GM23338 (cell line): ENCODE measurements around the gene SERTAD3. TPM values are rescaled to one million over a fixed set of nuclear protein-coding genes. Genes with fewer than 3 reads are reported as not detected.

Source experiments
- ATAC-seq: fragments of 200-7000 bp; cut with Tn5 transposase; 3 replicates; pipeline ENCODE4 v1.9.1; 2020
- DNase-seq: peaks from one replicate; pipeline ENCODE4 v3.0.0-alpha.2; 2015; ENCODE audit warnings: low spot score
- H2AFZ ChIP-seq: fragments of 200-600 bp; sonication (generic); 2 replicates; pipeline ENCODE4 v1.8.0; 2016; ENCODE audit warnings: antibody characterized with exemption, mild to moderate bottlenecking, moderate library complexity
- H3F3A ChIP-seq: fragments of 200-600 bp; sonication (generic); replicated peaks from 2 replicates; pipeline ENCODE4 v1.8.0; 2017; ENCODE audit warnings: antibody characterized with exemption, mixed run types, low read depth
- H3K27ac ChIP-seq: fragments of 200-600 bp; sonication (generic); 2 replicates; pipeline ENCODE4 v1.6.1; 2016; ENCODE audit warnings: low read depth
- H3K27me3 ChIP-seq: fragments of 200-600 bp; sonication (generic); 2 replicates; pipeline ENCODE4 v1.8.0; 2016; ENCODE audit warnings: mild to moderate bottlenecking, mixed run types, moderate library complexity; ENCODE audit not compliant: insufficient read depth
- H3K36me3 ChIP-seq: fragments of 200-600 bp; sonication (generic); 2 replicates; pipeline ENCODE4 v1.8.0; 2016; ENCODE audit warnings: mild to moderate bottlenecking; ENCODE audit not compliant: insufficient read depth
- H3K4me1 ChIP-seq: fragments of 200-600 bp; sonication (generic); 2 replicates; pipeline ENCODE4 v1.8.0; 2016; ENCODE audit warnings: mild to moderate bottlenecking, moderate library complexity; ENCODE audit not compliant: insufficient read depth
- H3K4me2 ChIP-seq: fragments of 200-600 bp; sonication (generic); 2 replicates; pipeline ENCODE4 v1.7.1; 2017; ENCODE audit warnings: mixed run types
- H3K4me3 ChIP-seq: fragments of 200-600 bp; sonication (generic); 2 replicates; pipeline ENCODE4 v1.6.1; 2016; ENCODE audit warnings: mixed run types
- H3K79me2 ChIP-seq: fragments of 200-600 bp; sonication (generic); replicated peaks from 2 replicates; pipeline ENCODE4 v1.8.0; 2017; ENCODE audit warnings: mild to moderate bottlenecking; ENCODE audit not compliant: insufficient read depth
- H3K9me2 ChIP-seq: fragments of 200-600 bp; sonication (generic); 2 replicates; pipeline ENCODE4 v1.8.0; 2017; ENCODE audit not compliant: insufficient read depth
- H4K20me1 ChIP-seq: fragments of 200-600 bp; sonication (generic); replicated peaks from 2 replicates; pipeline ENCODE4 v1.8.0; 2017; ENCODE audit warnings: mild to moderate bottlenecking; ENCODE audit not compliant: insufficient read depth
- H3K27ac Mint-ChIP-seq: 2 replicates; pipeline ENCODE4 v1.8.0; 2020; ENCODE audit warnings: inconsistent platforms, mild to moderate bottlenecking, moderate library complexity, mixed read lengths
- H3K27me3 Mint-ChIP-seq: 3 replicates; pipeline ENCODE4 v1.8.0; 2022; ENCODE audit warnings: low read depth, mild to moderate bottlenecking, moderate library complexity, mixed read lengths, inconsistent platforms; ENCODE audit not compliant: insufficient read depth, poor library complexity
- H3K36me3 Mint-ChIP-seq: 3 replicates; pipeline ENCODE4 v1.8.0; 2021; ENCODE audit warnings: low read depth, mild to moderate bottlenecking, inconsistent platforms, moderate library complexity, mixed read lengths
- H3K4me1 Mint-ChIP-seq: 3 replicates; pipeline ENCODE4 v1.8.0; 2020; ENCODE audit warnings: mild to moderate bottlenecking, inconsistent platforms, mixed read lengths
- H3K4me3 Mint-ChIP-seq: 3 replicates; pipeline ENCODE4 v1.8.0; 2021; ENCODE audit warnings: moderate library complexity, mild to moderate bottlenecking, inconsistent platforms, mixed read lengths
- H3K9me3 Mint-ChIP-seq: 3 replicates; pipeline ENCODE4 v1.8.0; 2020; ENCODE audit warnings: moderate library complexity, mild to moderate bottlenecking, inconsistent platforms, mixed read lengths
- CREB1 ChIP-seq: fragments of 250-450 bp; sonication (Bioruptor Pico); IDR thresholded peaks from 2 replicates; pipeline ENCODE4 v1.5.0; 2020; ENCODE audit warnings: low read depth, mild to moderate bottlenecking, moderate library complexity
- ETS1 ChIP-seq: IDR thresholded peaks from 2 replicates; pipeline ENCODE4 v1.6.1; 2016; ENCODE audit warnings: antibody characterized with exemption
- EZH2 ChIP-seq: fragments of 200-600 bp; sonication (generic); IDR thresholded peaks from one replicate; pipeline ENCODE4 v1.8.0; 2017; ENCODE audit warnings: antibody characterized with exemption, mild to moderate bottlenecking, low read depth; ENCODE audit not compliant: unreplicated experiment
- EZH2phosphoT487 ChIP-seq: fragments of 200-600 bp; sonication (generic); IDR thresholded peaks from one replicate; pipeline ENCODE4 v1.8.1; 2018; ENCODE audit warnings: antibody characterized with exemption; ENCODE audit not compliant: unreplicated experiment
- NANOG ChIP-seq: IDR thresholded peaks from 2 replicates; pipeline ENCODE4 v1.6.1; 2016; ENCODE audit warnings: antibody characterized with exemption, borderline replicate concordance
- POLR2AphosphoS5 ChIP-seq: IDR thresholded peaks from 2 replicates; pipeline ENCODE4 v1.6.1; 2016; ENCODE audit warnings: antibody characterized with exemption, low read depth
- STAT1 ChIP-seq: IDR thresholded peaks from one replicate; pipeline ENCODE4 v1.6.1; 2016; ENCODE audit warnings: antibody characterized with exemption; ENCODE audit not compliant: unreplicated experiment
- ZNF114 ChIP-seq: fragments of 250-450 bp; sonication (Bioruptor Pico); IDR thresholded peaks from 2 replicates; pipeline ENCODE4 v1.5.0; 2020; ENCODE audit warnings: mild to moderate bottlenecking, moderate library complexity
- long read RNA-seq: library from polyadenylated mRNA; unstranded; transcript quantifications from one replicate; pipeline ENCODE4 v2.0.0, GENCODE V29; 2020; ENCODE audit not compliant: unreplicated experiment
- polyA plus RNA-seq: library from polyadenylated mRNA; unstranded; fragments of >200 nt; fragmentation: Nextera tagmentation; extraction: Ambion mirVana; gene quantifications from 2 replicates; pipeline ENCODE4 v1.2.1, GENCODE V29; 2016
- total RNA-seq: library from RNA; depleted of rRNA; stranded (reverse); fragments of >200 nt; shearing (Covaris generic); gene quantifications from 2 replicates; pipeline ENCODE4 v1.2.3, GENCODE V29; 2014; rRNA removed
- TF ChIP-seq, protein P1 (sequence below), 2 experiments: fragments of 200-600 bp in 1 of 2; sonication (generic) in 1 of 2; conservative IDR thresholded peaks; 2 replicates each; pipeline versions ENCODE4 v1.5.1 to v1.6.1; 2016 to 2017; ENCODE audit warnings: antibody characterized with exemption in 2 of 2, low read depth in 2 of 2, mild to moderate bottlenecking in 2 of 2, moderate library complexity in 1 of 2
- TF ChIP-seq, protein P2 (sequence below): IDR thresholded peaks from one replicate; pipeline ENCODE4 v1.6.1; 2018; ENCODE audit warnings: antibody characterized with exemption; ENCODE audit not compliant: unreplicated experiment

SERTAD3 gene
- total RNA-seq (15.4 and 21.3 TPM in 2 replicates), polyA plus RNA-seq (24.1 and 27.9 TPM in 2 replicates)
- long read RNA-seq, transcript SERTAD3-201 (2 exons, 1,734 nt), result major isoform, 14 of 18 reads
- long read RNA-seq, partial matches to known transcripts, result 0 of 18 reads
- long read RNA-seq, other reads (novel, unspliced or antisense), result 3 of 18 reads

- peak within 1 kb of the TSS; percentile 98 for H3K4me3 Mint-ChIP-seq
- Histone ChIP-seq H3K9me2 (no peaks in the 10 kb centered on the region), H3K27ac (peak within 1 kb of the TSS; percentile 100), H3K79me2 (peaks cover 26% of the 10 kb centered on the region), H3K4me2 (peak within 1 kb of the TSS; percentile 100), H2AFZ (peak within 1 kb of the TSS; percentile 96), H3K4me1 (peaks cover 13% of the 10 kb centered on the region), H3K4me3 (peak within 1 kb of the TSS; percentile 100), H4K20me1 (peaks cover 8% of the 10 kb centered on the region; the same call in 1 of the 2 replicates), H3K27me3 (no peaks in the 10 kb centered on the region), H3K36me3 (peaks cover 16% of the 10 kb centered on the region; the same call in 1 of the 2 replicates), H3F3A (peaks cover 22% of the 10 kb centered on the region)
- H3K27ac Mint-ChIP-seq, result peak within 1 kb of the TSS; percentile 99
- H3K27me3 Mint-ChIP-seq, result peaks cover 20% of the 10 kb centered on the region
- peaks cover 31% of the 10 kb centered on the region for H3K36me3 Mint-ChIP-seq
- peaks cover 28% of the 10 kb centered on the region for H3K4me1 Mint-ChIP-seq
- DNase-seq (peak; percentile 99), ATAC-seq (peak; percentile 69)
- H3K9me3 Mint-ChIP-seq, result peaks cover 3% of the 10 kb centered on the region; the same call in 2 of the 3 replicates
- TF ChIP-seq ETS1 (peak; percentile 38; the same call in 1 of the 2 replicates), CREB1 (CRISPR knock-in tag) (peak; percentile 91), EZH2phosphoT487 (no peak), POLR2AphosphoS5 (peak; percentile 97)
These were observed at the start of gene SERTAD3 for GRCh38 chr19:40444000-40444824. Gene SERTAD3 (minus strand): TSS chr19:40444335. CDS start chr19:40442080, 2,255 bp downstream.

DNA sequence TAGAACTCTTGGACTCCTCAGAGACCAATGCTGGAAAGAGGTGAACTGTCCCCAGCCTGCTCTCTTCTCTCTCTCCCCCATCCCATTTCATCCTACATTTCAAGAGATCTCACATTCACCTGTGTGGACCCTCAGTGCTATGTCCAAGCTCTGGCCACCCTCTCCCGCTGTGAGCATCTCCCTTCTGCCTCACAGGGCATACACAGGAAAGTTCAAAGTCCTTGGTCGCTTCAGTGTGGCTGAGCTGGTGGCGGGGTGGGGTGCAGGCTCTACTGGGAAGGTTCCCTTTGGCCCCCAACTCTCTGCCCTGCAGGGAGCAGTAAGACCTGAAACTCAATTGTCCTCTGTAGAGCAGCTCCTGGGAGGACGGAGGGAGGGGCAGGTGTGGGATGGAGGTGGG, 49.6 kb upstream of the SERTAD3 start:
- Histone ChIP-seq H3F3A (no peaks in the 10 kb centered on the region), H4K20me1 (no peaks in the 10 kb centered on the region), H3K27ac (no peak overlapping the region), H3K4me1 (no peaks in the 10 kb centered on the region), H3K4me3 (no peak overlapping the region), H3K27me3 (no peaks in the 10 kb centered on the region), H3K79me2 (no peaks in the 10 kb centered on the region), H3K36me3 (no peaks in the 10 kb centered on the region), H2AFZ (no peak overlapping the region), H3K9me2 (0 out of 2 replicates have a peak, but pooled peaks cover 11% of the 10 kb centered on the region), H3K4me2 (no peak overlapping the region)
- H3K27ac Mint-ChIP-seq, result no peak overlapping the region
- ATAC-seq (no peak), DNase-seq (no peak)
- H3K4me3 Mint-ChIP-seq, result no peak overlapping the region
- no peaks in the 10 kb centered on the region; the same call in 2 of the 3 replicates for H3K4me1 Mint-ChIP-seq
- peaks cover 19% of the 10 kb centered on the region for H3K27me3 Mint-ChIP-seq
- H3K9me3 Mint-ChIP-seq, result peaks cover 14% of the 10 kb centered on the region
- no peaks in the 10 kb centered on the region for H3K36me3 Mint-ChIP-seq
- TF ChIP-seq CREB1 (CRISPR knock-in tag) (no peak), ZNF114 (CRISPR knock-in tag) (no peak), STAT1 (no peak), NANOG (no peak), EZH2 (no peak)
- TF ChIP-seq, protein P1, sequence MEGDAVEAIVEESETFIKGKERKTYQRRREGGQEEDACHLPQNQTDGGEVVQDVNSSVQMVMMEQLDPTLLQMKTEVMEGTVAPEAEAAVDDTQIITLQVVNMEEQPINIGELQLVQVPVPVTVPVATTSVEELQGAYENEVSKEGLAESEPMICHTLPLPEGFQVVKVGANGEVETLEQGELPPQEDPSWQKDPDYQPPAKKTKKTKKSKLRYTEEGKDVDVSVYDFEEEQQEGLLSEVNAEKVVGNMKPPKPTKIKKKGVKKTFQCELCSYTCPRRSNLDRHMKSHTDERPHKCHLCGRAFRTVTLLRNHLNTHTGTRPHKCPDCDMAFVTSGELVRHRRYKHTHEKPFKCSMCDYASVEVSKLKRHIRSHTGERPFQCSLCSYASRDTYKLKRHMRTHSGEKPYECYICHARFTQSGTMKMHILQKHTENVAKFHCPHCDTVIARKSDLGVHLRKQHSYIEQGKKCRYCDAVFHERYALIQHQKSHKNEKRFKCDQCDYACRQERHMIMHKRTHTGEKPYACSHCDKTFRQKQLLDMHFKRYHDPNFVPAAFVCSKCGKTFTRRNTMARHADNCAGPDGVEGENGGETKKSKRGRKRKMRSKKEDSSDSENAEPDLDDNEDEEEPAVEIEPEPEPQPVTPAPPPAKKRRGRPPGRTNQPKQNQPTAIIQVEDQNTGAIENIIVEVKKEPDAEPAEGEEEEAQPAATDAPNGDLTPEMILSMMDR (conservative IDR thresholded peaks at IDR 0.05; ENCODE audit: low read depth in 2 of 2), result no peak
- TF ChIP-seq, protein P2, sequence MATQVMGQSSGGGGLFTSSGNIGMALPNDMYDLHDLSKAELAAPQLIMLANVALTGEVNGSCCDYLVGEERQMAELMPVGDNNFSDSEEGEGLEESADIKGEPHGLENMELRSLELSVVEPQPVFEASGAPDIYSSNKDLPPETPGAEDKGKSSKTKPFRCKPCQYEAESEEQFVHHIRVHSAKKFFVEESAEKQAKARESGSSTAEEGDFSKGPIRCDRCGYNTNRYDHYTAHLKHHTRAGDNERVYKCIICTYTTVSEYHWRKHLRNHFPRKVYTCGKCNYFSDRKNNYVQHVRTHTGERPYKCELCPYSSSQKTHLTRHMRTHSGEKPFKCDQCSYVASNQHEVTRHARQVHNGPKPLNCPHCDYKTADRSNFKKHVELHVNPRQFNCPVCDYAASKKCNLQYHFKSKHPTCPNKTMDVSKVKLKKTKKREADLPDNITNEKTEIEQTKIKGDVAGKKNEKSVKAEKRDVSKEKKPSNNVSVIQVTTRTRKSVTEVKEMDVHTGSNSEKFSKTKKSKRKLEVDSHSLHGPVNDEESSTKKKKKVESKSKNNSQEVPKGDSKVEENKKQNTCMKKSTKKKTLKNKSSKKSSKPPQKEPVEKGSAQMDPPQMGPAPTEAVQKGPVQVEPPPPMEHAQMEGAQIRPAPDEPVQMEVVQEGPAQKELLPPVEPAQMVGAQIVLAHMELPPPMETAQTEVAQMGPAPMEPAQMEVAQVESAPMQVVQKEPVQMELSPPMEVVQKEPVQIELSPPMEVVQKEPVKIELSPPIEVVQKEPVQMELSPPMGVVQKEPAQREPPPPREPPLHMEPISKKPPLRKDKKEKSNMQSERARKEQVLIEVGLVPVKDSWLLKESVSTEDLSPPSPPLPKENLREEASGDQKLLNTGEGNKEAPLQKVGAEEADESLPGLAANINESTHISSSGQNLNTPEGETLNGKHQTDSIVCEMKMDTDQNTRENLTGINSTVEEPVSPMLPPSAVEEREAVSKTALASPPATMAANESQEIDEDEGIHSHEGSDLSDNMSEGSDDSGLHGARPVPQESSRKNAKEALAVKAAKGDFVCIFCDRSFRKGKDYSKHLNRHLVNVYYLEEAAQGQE, result no peak
